Fibroblast of the aortic adventitia (primary cell): ENCODE data around the gene ZNF225. TPM values are rescaled to one million over a fixed set of nuclear protein-coding genes. Genes with fewer than 3 reads are reported as not detected.
A peak's percentile ranks its signal among the peaks of the same experiment; 100 is the strongest.
"Not testable (repeated sequence)": the region's sequence is repeated elsewhere in the genome, so short reads cannot be mapped to it uniquely, and the experiment has no call there.

Experiments
- DNase-seq: peaks from one replicate; pipeline ENCODE4 v3.0.0-alpha.2; 2010; ENCODE audit warnings: low read depth
- H3K4me3 ChIP-seq: 2 replicates; pipeline ENCODE4 v1.5.1; 2011; ENCODE audit warnings: low read depth, mild to moderate bottlenecking, control low read depth, low read length, moderate library complexity
- total RNA-seq: library from RNA; depleted of rRNA; stranded (reverse); fragments of >200 nt; gene quantifications from 2 replicates; pipeline ENCODE4 v1.2.3, GENCODE V29; 2012; ENCODE audit warnings: low replicate concordance
- TF ChIP-seq, protein P1 (sequence below): IDR thresholded peaks from 2 replicates; pipeline ENCODE4 v1.5.1; 2011; ENCODE audit warnings: mild to moderate bottlenecking, low read length, control low read depth, inconsistent platforms; ENCODE audit not compliant: insufficient read depth

ZNF225 gene
- total RNA-seq, 1 donor = 6.1 TPM

DNA sequence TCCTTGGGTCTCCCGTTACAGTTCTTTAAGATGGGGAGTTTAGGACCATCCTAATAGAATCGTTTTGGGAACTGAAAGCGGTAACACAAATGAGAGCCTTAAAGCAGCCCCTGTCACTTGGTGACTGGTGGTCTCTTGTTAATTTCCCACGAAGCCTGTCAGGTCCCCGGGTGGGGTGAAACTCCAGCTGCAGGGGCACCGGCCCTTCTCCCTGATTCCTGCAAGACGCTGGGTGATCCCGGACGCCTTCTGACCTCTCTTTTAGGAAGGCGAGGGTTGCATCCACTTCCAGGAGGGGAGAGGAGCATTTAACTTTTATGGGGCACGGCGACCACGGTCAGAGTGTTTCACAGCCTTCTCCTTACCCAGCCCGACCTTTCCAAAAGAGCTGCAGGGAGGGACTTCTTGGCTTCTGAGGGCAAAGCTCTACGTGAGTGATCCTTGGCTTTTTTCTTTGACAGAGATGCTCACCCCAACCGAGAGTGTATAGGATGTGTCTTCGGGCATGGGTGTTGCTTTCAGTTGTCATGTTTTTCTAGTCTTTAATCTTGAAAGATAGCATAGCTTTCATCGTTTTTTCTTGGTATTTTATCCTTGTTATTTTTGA lies 688 bp downstream of the ZNF225 start:
- peak; percentile 46 for DNase-seq
- peak overlapping the region; percentile 74 for H3K4me3 ChIP-seq
- TF ChIP-seq, protein P1, sequence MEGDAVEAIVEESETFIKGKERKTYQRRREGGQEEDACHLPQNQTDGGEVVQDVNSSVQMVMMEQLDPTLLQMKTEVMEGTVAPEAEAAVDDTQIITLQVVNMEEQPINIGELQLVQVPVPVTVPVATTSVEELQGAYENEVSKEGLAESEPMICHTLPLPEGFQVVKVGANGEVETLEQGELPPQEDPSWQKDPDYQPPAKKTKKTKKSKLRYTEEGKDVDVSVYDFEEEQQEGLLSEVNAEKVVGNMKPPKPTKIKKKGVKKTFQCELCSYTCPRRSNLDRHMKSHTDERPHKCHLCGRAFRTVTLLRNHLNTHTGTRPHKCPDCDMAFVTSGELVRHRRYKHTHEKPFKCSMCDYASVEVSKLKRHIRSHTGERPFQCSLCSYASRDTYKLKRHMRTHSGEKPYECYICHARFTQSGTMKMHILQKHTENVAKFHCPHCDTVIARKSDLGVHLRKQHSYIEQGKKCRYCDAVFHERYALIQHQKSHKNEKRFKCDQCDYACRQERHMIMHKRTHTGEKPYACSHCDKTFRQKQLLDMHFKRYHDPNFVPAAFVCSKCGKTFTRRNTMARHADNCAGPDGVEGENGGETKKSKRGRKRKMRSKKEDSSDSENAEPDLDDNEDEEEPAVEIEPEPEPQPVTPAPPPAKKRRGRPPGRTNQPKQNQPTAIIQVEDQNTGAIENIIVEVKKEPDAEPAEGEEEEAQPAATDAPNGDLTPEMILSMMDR = no peak

DNA sequence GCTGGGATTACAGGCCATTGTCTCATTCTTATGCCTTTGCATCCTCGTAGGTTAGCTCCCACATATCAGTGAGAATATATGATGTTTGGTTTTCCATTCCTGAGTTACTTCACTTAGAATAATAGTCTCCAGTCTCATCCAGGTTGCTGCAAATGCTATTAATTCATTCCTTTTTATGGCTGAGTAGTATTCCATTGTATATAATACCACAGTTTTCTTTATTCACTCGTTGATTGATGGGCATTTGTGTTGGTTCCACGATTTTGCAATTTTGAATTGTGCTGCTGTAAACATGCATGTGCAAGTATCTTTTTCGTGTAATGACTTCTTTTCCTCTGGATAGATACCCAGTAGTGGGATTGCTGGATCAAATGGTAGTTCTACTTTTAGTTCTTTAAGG lies 8.0 kb downstream of the ZNF225 start:
- not testable (repeated sequence) for H3K4me3 ChIP-seq, DNase-seq

DNA sequence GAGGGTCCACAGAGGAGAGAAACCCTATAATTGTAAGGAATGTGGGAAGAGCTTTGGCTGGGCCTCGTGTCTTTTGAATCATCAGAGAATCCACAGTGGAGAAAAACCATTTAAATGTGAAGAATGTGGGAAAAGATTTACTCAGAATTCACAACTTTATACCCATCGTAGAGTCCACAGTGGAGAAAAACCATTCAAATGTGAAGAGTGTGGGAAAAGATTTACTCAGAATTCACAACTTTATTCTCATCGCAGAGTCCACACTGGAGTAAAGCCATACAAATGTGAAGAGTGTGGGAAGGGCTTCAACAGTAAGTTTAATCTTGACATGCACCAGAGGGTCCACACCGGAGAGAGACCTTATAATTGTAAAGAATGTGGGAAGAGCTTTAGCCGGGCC lies 18.8 kb downstream of the ZNF225 start:
- H3K4me3 ChIP-seq = no peak overlapping the region
- no peak for DNase-seq
- TF ChIP-seq, protein P1 = no peak

DNA sequence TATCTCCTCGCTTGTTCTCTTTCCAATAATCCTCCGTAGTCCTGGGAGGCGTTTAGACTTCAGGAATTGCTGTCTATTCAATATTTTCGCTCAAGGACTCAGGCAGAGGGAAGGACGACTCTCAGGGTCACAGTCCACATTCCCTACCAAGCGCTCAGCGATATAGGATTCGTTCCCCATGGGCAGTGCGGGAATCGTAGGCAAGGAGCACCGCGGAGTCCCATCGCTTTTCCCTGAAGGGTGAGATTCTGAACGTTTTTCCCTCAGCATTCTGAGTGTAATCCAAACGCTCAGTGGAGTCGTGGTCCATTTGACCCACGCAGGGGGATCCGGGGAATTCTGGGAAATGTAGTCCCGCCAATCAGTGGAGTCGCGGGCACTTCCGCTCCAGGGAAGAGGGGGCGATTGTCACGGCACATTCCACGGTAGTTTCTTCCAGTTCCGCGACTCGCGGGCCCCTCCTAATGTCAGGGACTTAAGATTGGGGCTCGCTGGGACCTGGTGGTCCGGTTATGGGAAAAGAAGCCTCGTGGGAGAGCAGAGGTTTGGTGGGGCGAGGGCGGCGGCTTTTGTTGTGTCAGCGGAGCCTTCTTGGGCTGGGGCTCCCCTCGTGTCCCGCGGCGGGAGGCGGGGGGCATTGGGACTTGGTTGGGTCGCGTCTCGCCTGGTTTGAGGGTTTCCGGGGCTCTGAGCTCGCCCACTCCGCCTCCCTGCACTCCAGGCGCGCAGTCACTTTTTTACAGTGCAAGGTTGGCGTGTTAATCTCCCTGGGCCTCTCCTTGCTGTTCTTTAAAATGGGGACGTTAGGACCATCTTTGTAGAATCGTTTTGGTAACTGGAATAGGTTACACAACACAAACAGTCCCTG lies 28.2 kb downstream of the ZNF225 start, which contains the start of gene ZNF234:
Gene ZNF234, plus strand, starts transcription at position 364 of the 868 bp plus-strand sequence. CDS start 3,079 bp downstream, outside the sequence.
- peak within 1 kb of the TSS; percentile 88 for H3K4me3 ChIP-seq
- TF ChIP-seq, protein P1 = no peak
- peak; percentile 87 for DNase-seq

DNA sequence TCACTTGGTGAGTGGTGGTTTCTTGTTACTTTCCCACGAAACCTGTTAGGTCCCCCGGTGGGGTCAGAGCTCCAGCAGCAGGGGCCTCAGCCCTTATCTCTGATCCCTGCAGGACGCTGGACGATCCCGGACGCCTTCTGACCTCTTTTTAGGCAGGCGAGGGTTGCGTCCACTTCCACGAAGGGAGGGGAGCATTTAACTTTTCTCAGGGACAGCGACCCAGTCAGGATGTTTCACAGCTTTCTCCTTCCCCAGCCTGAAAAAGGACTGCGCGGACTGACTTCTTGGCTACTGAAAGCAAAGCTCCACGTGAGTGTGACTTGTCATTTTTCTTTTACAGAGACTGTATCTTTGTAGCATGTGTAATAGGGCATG lies 28.8 kb downstream of the ZNF225 start:
- TF ChIP-seq, protein P1 = no peak
- peak overlapping the region; percentile 88 for H3K4me3 ChIP-seq
- peak; percentile 49 for DNase-seq

DNA sequence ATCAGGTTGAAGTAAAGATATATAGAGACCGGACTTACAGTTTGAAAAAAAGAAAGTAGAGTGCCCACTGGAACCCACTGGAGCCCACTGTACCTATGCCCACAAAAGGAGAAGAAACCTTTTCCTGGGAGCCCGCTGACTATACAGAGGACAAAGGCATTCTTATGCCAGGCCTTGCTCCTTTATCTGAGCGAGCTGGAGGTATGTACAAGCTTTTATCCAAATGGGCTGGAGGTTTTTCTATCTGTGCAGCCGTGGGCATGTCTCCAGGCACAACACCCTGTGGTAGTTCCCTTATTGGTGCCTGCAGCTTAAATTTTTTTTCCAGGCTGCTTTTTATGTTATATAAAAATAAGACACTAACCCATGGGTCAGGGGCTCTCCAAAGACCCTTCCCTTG lies 36.6 kb downstream of the ZNF225 start:
- no peak for DNase-seq

DNA sequence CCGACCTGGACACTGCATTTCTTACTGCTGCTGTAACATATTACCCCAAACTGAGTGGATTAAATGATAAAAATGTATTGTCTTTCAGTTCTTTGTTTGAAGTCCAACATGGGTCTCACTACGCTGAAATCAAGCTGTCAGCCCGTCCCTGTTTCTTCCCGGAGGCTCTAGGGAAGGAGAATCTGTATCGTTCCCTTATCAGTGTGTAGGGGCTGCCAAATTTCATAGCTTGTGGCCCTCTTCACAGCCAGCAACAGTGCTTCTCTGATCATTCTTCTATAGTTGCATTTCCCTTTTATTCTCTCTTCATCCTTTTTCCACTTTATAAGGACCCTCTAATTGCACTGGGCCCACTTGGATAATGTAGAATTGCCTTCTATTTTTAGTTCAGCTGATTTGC lies 38.3 kb downstream of the ZNF225 start:
- DNase-seq = no peak
- H3K4me3 ChIP-seq = no peak overlapping the region
- TF ChIP-seq, protein P1 = no peak

More for the DNA sequence above, 36.6 kb downstream of the ZNF225 start:
- TF ChIP-seq, protein P1 = no peak
- no peak overlapping the region for H3K4me3 ChIP-seq
